GM19372 (cell line): ENCODE results near the gene DGKI.

Experiments used
- ATAC-seq: cut with Tn5 transposase; IDR thresholded peaks from one replicate; pipeline ENCODE4 v1.9.1; 2021; ENCODE audit warnings: mild to moderate bottlenecking, low read depth, moderate library complexity; ENCODE audit not compliant: unreplicated experiment

DGKI gene

GRCh38 chr7:137664846-137665245 is 181.9 kb downstream of the DGKI start:
- no peak for ATAC-seq

- no peak for ATAC-seq
These were observed 185.1 kb downstream of the DGKI start for GRCh38 chr7:137661634-137662033.

- ATAC-seq, result no peak
These were observed 188.4 kb downstream of the DGKI start for GRCh38 chr7:137658190-137658900.

GRCh38 chr7:137657476-137658189 is 189.1 kb downstream of the DGKI start:
- no peak for ATAC-seq

- ATAC-seq, result no peak
These were observed 189.9 kb downstream of the DGKI start for GRCh38 chr7:137656850-137657232.

GRCh38 chr7:137656227-137656849 is 190.4 kb downstream of the DGKI start:
- ATAC-seq, result peak; percentile 88

- ATAC-seq, result no peak
These were observed 191.0 kb downstream of the DGKI start for GRCh38 chr7:137655804-137656203.

GRCh38 chr7:137652721-137653120 is 194.1 kb downstream of the DGKI start:
- no peak for ATAC-seq

GRCh38 chr7:137647905-137648565 is 198.7 kb downstream of the DGKI start:
- ATAC-seq, result no peak

GRCh38 chr7:137642472-137642871 is 204.3 kb downstream of the DGKI start:
- ATAC-seq, result no peak

GRCh38 chr7:137642031-137642430 is 204.7 kb downstream of the DGKI start:
- ATAC-seq, result no peak

- no peak for ATAC-seq
These were observed 210.4 kb downstream of the DGKI start for GRCh38 chr7:137636376-137636775.

- ATAC-seq, result no peak
These were observed 210.9 kb downstream of the DGKI start for GRCh38 chr7:137635874-137636273.

- no peak for ATAC-seq
These were observed 211.6 kb downstream of the DGKI start for GRCh38 chr7:137635132-137635531.

GRCh38 chr7:137634356-137634755 is 212.4 kb downstream of the DGKI start:
- no peak for ATAC-seq

GRCh38 chr7:137633133-137633532 is 213.6 kb downstream of the DGKI start:
- ATAC-seq, result no peak

- no peak for ATAC-seq
These were observed 218.6 kb downstream of the DGKI start for GRCh38 chr7:137628216-137628615.

GRCh38 chr7:137626469-137627067 is 220.2 kb downstream of the DGKI start:
- ATAC-seq, result peak; percentile 57

GRCh38 chr7:137625197-137625596 is 221.6 kb downstream of the DGKI start:
- no peak for ATAC-seq

- ATAC-seq, result no peak
These were observed 227.6 kb downstream of the DGKI start for GRCh38 chr7:137619181-137619580.

GRCh38 chr7:137618748-137619147 is 228.0 kb downstream of the DGKI start:
- ATAC-seq, result no peak
